ENCODE data around the gene RMI1.

RMI1 gene

GRCh38 chr9:83991355-83991754 lies 10.8 kb downstream of the RMI1 start:
- H3K36me3 ChIP-seq (ENCODE audit: control insufficient read depth, low read depth, low read length) = peaks cover 11% of the 10 kb centered on the region
- H3K9me3 ChIP-seq (ENCODE audit: control insufficient read depth, low read depth, low read length) = no peaks in the 10 kb centered on the region
- H3K9ac ChIP-seq (ENCODE audit: low read length) = no peak overlapping the region
- H3K27ac ChIP-seq (ENCODE audit: low read length) = no peak overlapping the region
- H3K4me3 ChIP-seq (ENCODE audit: low read length) = no peak overlapping the region
- H3K4me1 ChIP-seq (ENCODE audit: control insufficient read depth, low read depth, low read length) = no peaks in the 10 kb centered on the region
- H3K27me3 ChIP-seq (ENCODE audit: control insufficient read depth, insufficient read depth, low read length) = no peaks in the 10 kb centered on the region

GRCh38 chr9:83992407-83992806 lies 11.8 kb downstream of the RMI1 start:
- Histone ChIP-seq H3K27ac (ENCODE audit: low read length) (no peak overlapping the region), H3K27me3 (ENCODE audit: control insufficient read depth, insufficient read depth, low read length) (no peaks in the 10 kb centered on the region), H3K36me3 (ENCODE audit: control insufficient read depth, low read depth, low read length) (peaks cover 11% of the 10 kb centered on the region), H3K4me3 (ENCODE audit: low read length) (no peak overlapping the region), H3K9ac (ENCODE audit: low read length) (no peak overlapping the region), H3K9me3 (ENCODE audit: control insufficient read depth, low read depth, low read length) (no peaks in the 10 kb centered on the region), H3K4me1 (ENCODE audit: control insufficient read depth, low read depth, low read length) (no peaks in the 10 kb centered on the region)

GRCh38 chr9:83992901-83993300 lies 12.3 kb downstream of the RMI1 start:
- H3K36me3 ChIP-seq (ENCODE audit: control insufficient read depth, low read depth, low read length) = peaks cover 11% of the 10 kb centered on the region

GRCh38 chr9:83996126-83996525 lies 15.5 kb downstream of the RMI1 start:
- H3K9me3 ChIP-seq (ENCODE audit: control insufficient read depth, low read depth, low read length) = no peaks in the 10 kb centered on the region
- H3K27ac ChIP-seq (ENCODE audit: low read length) = no peak overlapping the region
- no peak overlapping the region for H3K4me3 ChIP-seq (ENCODE audit: low read length)
- H3K36me3 ChIP-seq (ENCODE audit: control insufficient read depth, low read depth, low read length) = peaks cover 17% of the 10 kb centered on the region
- H3K27me3 ChIP-seq (ENCODE audit: control insufficient read depth, insufficient read depth, low read length) = no peaks in the 10 kb centered on the region
- H3K4me1 ChIP-seq (ENCODE audit: control insufficient read depth, low read depth, low read length) = no peaks in the 10 kb centered on the region
- H3K9ac ChIP-seq (ENCODE audit: low read length) = no peak overlapping the region

More at GRCh38 chr9:83992901-83993300, 12.3 kb downstream of the RMI1 start:
- Histone ChIP-seq H3K4me3 (ENCODE audit: low read length) (no peak overlapping the region), H3K4me1 (ENCODE audit: control insufficient read depth, low read depth, low read length) (no peaks in the 10 kb centered on the region), H3K27ac (ENCODE audit: low read length) (no peak overlapping the region), H3K9me3 (ENCODE audit: control insufficient read depth, low read depth, low read length) (no peaks in the 10 kb centered on the region), H3K9ac (ENCODE audit: low read length) (no peak overlapping the region), H3K27me3 (ENCODE audit: control insufficient read depth, insufficient read depth, low read length) (no peaks in the 10 kb centered on the region)

GRCh38 chr9:83999141-83999918 lies 18.7 kb downstream of the RMI1 start:
- no peaks in the 10 kb centered on the region for H3K27me3 ChIP-seq (ENCODE audit: control insufficient read depth, insufficient read depth, low read length)
- no peaks in the 10 kb centered on the region for H3K9me3 ChIP-seq (ENCODE audit: control insufficient read depth, low read depth, low read length)
- no peak overlapping the region for H3K27ac ChIP-seq (ENCODE audit: low read length)
- no peaks in the 10 kb centered on the region for H3K4me1 ChIP-seq (ENCODE audit: control insufficient read depth, low read depth, low read length)
- peaks cover 32% of the 10 kb centered on the region for H3K36me3 ChIP-seq (ENCODE audit: control insufficient read depth, low read depth, low read length)
- no peak overlapping the region for H3K4me3 ChIP-seq (ENCODE audit: low read length)
- H3K9ac ChIP-seq (ENCODE audit: low read length) = no peak overlapping the region

- H3K4me1 ChIP-seq (ENCODE audit: control insufficient read depth, low read depth, low read length) = no peaks in the 10 kb centered on the region
- H3K27ac ChIP-seq (ENCODE audit: low read length) = no peak overlapping the region
- no peaks in the 10 kb centered on the region for H3K9me3 ChIP-seq (ENCODE audit: control insufficient read depth, low read depth, low read length)
- peaks cover 32% of the 10 kb centered on the region for H3K36me3 ChIP-seq (ENCODE audit: control insufficient read depth, low read depth, low read length)
- no peak overlapping the region for H3K4me3 ChIP-seq (ENCODE audit: low read length)
- no peaks in the 10 kb centered on the region for H3K27me3 ChIP-seq (ENCODE audit: control insufficient read depth, insufficient read depth, low read length)
- no peak overlapping the region for H3K9ac ChIP-seq (ENCODE audit: low read length)
Measured at GRCh38 chr9:84000186-84000585, 19.6 kb downstream of the RMI1 start.

- peaks cover 32% of the 10 kb centered on the region for H3K36me3 ChIP-seq (ENCODE audit: control insufficient read depth, low read depth, low read length)
- H3K4me3 ChIP-seq (ENCODE audit: low read length) = no peak overlapping the region
- no peaks in the 10 kb centered on the region for H3K27me3 ChIP-seq (ENCODE audit: control insufficient read depth, insufficient read depth, low read length)
- no peaks in the 10 kb centered on the region for H3K9me3 ChIP-seq (ENCODE audit: control insufficient read depth, low read depth, low read length)
- H3K4me1 ChIP-seq (ENCODE audit: control insufficient read depth, low read depth, low read length) = no peaks in the 10 kb centered on the region
- H3K9ac ChIP-seq (ENCODE audit: low read length) = no peak overlapping the region
- H3K27ac ChIP-seq (ENCODE audit: low read length) = no peak overlapping the region
Measured at GRCh38 chr9:84001621-84002020, 21.0 kb downstream of the RMI1 start.

- H3K4me1 ChIP-seq (ENCODE audit: control insufficient read depth, low read depth, low read length) = no peaks in the 10 kb centered on the region
- H3K4me3 ChIP-seq (ENCODE audit: low read length) = no peak overlapping the region
- H3K27me3 ChIP-seq (ENCODE audit: control insufficient read depth, insufficient read depth, low read length) = no peaks in the 10 kb centered on the region
- H3K36me3 ChIP-seq (ENCODE audit: control insufficient read depth, low read depth, low read length) = peaks cover 32% of the 10 kb centered on the region
- H3K27ac ChIP-seq (ENCODE audit: low read length) = no peak overlapping the region
- H3K9ac ChIP-seq (ENCODE audit: low read length) = no peak overlapping the region
- no peaks in the 10 kb centered on the region for H3K9me3 ChIP-seq (ENCODE audit: control insufficient read depth, low read depth, low read length)
Measured at GRCh38 chr9:84002344-84002743, 21.7 kb downstream of the RMI1 start.

GRCh38 chr9:84003246-84003645 lies 22.6 kb downstream of the RMI1 start:
- Histone ChIP-seq H3K27me3 (ENCODE audit: control insufficient read depth, insufficient read depth, low read length) (no peaks in the 10 kb centered on the region), H3K9ac (ENCODE audit: low read length) (no peak overlapping the region), H3K9me3 (ENCODE audit: control insufficient read depth, low read depth, low read length) (no peaks in the 10 kb centered on the region), H3K36me3 (ENCODE audit: control insufficient read depth, low read depth, low read length) (peaks cover 32% of the 10 kb centered on the region), H3K4me3 (ENCODE audit: low read length) (no peak overlapping the region), H3K27ac (ENCODE audit: low read length) (no peak overlapping the region), H3K4me1 (ENCODE audit: control insufficient read depth, low read depth, low read length) (no peaks in the 10 kb centered on the region)

GRCh38 chr9:84007662-84008061 lies 27.1 kb downstream of the RMI1 start:
- H3K4me1 ChIP-seq (ENCODE audit: control insufficient read depth, low read depth, low read length) = no peaks in the 10 kb centered on the region
- H3K36me3 ChIP-seq (ENCODE audit: control insufficient read depth, low read depth, low read length) = peaks cover under 1% of the 10 kb centered on the region
- no peak overlapping the region for H3K9ac ChIP-seq (ENCODE audit: low read length)
- no peak overlapping the region for H3K4me3 ChIP-seq (ENCODE audit: low read length)
- no peak overlapping the region for H3K27ac ChIP-seq (ENCODE audit: low read length)
- no peaks in the 10 kb centered on the region for H3K9me3 ChIP-seq (ENCODE audit: control insufficient read depth, low read depth, low read length)
- no peaks in the 10 kb centered on the region for H3K27me3 ChIP-seq (ENCODE audit: control insufficient read depth, insufficient read depth, low read length)

- Histone ChIP-seq H3K36me3 (ENCODE audit: control insufficient read depth, low read depth, low read length) (no peaks in the 10 kb centered on the region), H3K4me3 (ENCODE audit: low read length) (no peak overlapping the region), H3K4me1 (ENCODE audit: control insufficient read depth, low read depth, low read length) (no peaks in the 10 kb centered on the region), H3K9me3 (ENCODE audit: control insufficient read depth, low read depth, low read length) (no peaks in the 10 kb centered on the region), H3K27ac (ENCODE audit: low read length) (no peak overlapping the region), H3K9ac (ENCODE audit: low read length) (no peak overlapping the region), H3K27me3 (ENCODE audit: control insufficient read depth, insufficient read depth, low read length) (no peaks in the 10 kb centered on the region)
Measured at GRCh38 chr9:84024041-84024575, 43.5 kb downstream of the RMI1 start.

- H3K27me3 ChIP-seq (ENCODE audit: control insufficient read depth, insufficient read depth, low read length) = no peaks in the 10 kb centered on the region
- no peak overlapping the region for H3K4me3 ChIP-seq (ENCODE audit: low read length)
- H3K9me3 ChIP-seq (ENCODE audit: control insufficient read depth, low read depth, low read length) = no peaks in the 10 kb centered on the region
- no peaks in the 10 kb centered on the region for H3K4me1 ChIP-seq (ENCODE audit: control insufficient read depth, low read depth, low read length)
- no peaks in the 10 kb centered on the region for H3K36me3 ChIP-seq (ENCODE audit: control insufficient read depth, low read depth, low read length)
- H3K9ac ChIP-seq (ENCODE audit: low read length) = no peak overlapping the region
- no peak overlapping the region for H3K27ac ChIP-seq (ENCODE audit: low read length)
Measured at GRCh38 chr9:84027201-84027600, 46.6 kb downstream of the RMI1 start.
